Transverse colon (tissue), 4 donors: ENCODE results near the gene EYS.

ENCODE experiments used
- EP300 ChIP-seq: sonication (generic); formaldehyde crosslinking; IDR thresholded peaks from one replicate; pipeline ENCODE4 v1.6.1; 2017; ENCODE audit warnings: antibody characterized with exemption, low read depth
- POLR2A ChIP-seq: fragments of 450-650 bp; IDR thresholded peaks from one replicate; pipeline ENCODE4 v1.6.1; 2016; ENCODE audit warnings: antibody characterized with exemption, mild to moderate bottlenecking, moderate library complexity
- POLR2AphosphoS5 ChIP-seq, 3 donors: sonication (generic); formaldehyde crosslinking; IDR thresholded peaks; one replicate each; pipeline ENCODE4 v1.6.1; 2016; ENCODE audit warnings: antibody characterized with exemption in 3 of 3
- TF ChIP-seq, protein P1 (sequence below), 5 experiments: fragments of 200-600 bp in 3 of 5; fragments of 450-650 bp in 2 of 5; sonication (generic) in 3 of 5; IDR thresholded peaks; 1 replicate in 2 of 5; 2 replicates in 3 of 5; pipeline ENCODE4 v1.5.1; 2016 to 2017; ENCODE audit warnings: antibody characterized with exemption in 5 of 5, inconsistent platforms in 3 of 5, mild to moderate bottlenecking in 2 of 5, moderate library complexity in 1 of 5

DNA sequence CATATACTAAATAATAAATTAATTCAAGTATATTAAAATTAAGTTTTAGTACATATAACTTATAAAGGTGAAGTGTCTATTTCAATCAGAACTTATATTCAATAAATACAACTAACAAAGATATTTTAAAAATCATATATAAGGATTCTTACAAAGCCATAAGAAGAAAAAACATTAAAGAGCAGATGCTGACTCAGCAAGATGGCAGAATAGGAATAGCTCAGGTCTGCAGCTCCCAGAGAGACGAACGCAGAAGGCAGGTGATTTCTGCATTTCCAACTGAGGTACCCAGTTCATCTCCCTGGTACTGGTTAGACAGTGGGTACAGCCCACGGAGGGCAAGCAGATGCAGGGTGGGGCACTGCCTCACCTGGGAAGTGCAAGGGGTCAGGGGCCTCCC lies 811.1 kb downstream of the EYS start:
- TF ChIP-seq, protein P1, sequence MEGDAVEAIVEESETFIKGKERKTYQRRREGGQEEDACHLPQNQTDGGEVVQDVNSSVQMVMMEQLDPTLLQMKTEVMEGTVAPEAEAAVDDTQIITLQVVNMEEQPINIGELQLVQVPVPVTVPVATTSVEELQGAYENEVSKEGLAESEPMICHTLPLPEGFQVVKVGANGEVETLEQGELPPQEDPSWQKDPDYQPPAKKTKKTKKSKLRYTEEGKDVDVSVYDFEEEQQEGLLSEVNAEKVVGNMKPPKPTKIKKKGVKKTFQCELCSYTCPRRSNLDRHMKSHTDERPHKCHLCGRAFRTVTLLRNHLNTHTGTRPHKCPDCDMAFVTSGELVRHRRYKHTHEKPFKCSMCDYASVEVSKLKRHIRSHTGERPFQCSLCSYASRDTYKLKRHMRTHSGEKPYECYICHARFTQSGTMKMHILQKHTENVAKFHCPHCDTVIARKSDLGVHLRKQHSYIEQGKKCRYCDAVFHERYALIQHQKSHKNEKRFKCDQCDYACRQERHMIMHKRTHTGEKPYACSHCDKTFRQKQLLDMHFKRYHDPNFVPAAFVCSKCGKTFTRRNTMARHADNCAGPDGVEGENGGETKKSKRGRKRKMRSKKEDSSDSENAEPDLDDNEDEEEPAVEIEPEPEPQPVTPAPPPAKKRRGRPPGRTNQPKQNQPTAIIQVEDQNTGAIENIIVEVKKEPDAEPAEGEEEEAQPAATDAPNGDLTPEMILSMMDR (IDR thresholded peaks at IDR 0.05), result no peak
- TF ChIP-seq POLR2A (no peak), EP300 (no peak), POLR2AphosphoS5 (IDR thresholded peaks at IDR 0.05) (no peak)
